HG03045 (cell line): ENCODE data around the gene SMARCC1.

Experiments used
- ATAC-seq: cut with Tn5 transposase; IDR thresholded peaks from one replicate; pipeline ENCODE4 v1.9.1; 2021; ENCODE audit warnings: mild to moderate bottlenecking, moderate library complexity; ENCODE audit not compliant: unreplicated experiment

Gene SMARCC1

DNA sequence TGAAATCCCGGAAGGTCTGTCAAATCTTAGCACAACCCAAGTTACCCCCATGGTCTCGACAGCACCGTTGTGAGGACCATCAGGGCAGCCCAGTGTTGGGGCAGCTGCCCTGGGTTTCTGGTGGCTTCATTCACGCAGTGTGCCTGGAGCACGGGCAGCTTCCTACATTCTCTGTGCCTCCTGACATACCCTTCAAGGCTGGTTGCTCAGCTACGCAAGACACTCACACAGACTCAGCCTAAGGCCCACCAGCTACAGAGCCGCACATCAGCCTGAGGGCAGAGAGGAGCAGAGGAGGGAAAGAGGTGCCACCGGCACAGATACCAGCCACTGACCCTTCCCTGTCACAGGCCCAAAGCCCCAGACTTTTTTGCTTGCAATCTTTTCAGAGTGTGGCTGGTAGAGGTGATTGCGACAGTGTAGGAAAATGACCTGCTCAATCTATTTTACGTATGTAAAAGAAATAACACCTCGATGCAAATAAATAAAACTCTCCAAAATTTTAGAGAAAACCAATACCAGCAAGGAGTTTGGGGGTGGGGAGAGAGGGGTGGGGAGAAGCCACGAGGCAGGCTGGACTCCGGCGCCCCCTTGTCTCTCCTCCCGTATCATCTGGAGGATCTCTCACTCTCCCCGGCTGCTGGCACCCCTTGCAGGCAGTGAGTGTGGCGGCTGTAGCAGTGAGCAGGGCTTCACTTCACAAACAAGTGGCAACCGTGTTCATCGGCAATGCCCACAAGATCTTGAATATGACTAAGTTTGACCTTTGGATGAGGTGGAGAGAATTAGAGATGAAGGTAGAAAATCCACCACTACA, 215.8 kb downstream of the SMARCC1 start:
- no peak for ATAC-seq

GRCh38 chr3:47556351-47556750, 225.3 kb downstream of the SMARCC1 start:
- ATAC-seq, result no peak

GRCh38 chr3:47554335-47554734, 227.4 kb downstream of the SMARCC1 start:
- ATAC-seq, result no peak

- ATAC-seq, result no peak
Observed at GRCh38 chr3:47553407-47553806, 228.3 kb downstream of the SMARCC1 start.

DNA sequence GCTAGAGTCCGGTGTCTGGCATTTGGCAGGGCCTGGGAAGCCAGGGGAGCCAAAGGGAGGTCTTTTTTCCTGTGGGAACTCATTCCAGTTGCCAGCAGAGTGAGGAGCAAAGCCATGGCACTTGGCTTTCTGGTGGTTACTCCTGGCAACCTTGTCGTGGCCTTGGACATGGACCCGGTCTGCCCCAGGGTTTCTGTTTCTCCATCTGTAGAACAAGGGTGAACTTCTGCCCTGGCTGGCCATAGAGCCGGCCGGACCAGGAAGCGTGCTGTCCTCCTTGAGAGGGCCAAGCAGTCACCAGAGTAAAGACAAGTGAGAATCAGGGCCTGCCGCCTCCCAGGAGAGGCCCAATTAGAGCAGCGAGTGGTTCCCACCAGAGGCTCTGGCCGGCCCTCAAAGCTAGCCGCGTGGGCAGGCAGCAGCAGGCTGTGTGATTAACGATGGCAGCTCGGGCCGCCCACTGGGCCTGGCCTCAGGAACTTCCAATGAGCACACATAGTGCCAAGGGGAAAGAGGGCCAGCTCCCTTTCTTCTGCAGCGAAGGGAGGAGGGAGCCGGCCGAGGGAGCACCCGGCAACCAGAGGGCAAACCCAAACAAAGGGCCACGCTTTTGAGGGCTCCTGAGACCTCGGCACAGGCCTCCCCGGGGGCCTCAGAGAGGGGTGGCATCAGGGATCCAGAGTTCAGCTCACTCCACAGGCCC, 239.1 kb downstream of the SMARCC1 start:
- ATAC-seq, result no peak

- no peak for ATAC-seq
Observed at GRCh38 chr3:47541583-47542108, 240.0 kb downstream of the SMARCC1 start.

DNA sequence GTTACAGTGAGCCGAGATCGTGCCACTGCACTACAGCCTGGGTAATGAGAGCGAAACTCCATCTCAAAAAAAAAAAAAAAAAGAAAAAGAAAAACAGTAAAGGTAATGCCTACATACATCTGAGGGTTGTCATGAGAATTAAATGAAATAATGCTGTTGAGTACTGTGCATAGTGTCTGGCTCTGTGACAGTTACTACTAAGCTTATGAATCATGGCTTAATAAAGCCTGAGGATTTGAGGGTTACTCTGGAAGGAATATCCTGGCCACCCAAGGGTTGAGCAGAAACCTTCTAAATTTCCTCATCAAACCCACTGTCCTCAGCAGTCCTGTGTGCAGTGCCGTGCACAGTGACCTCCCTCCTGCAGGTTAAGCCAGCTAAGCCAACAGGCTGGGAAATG, 241.4 kb downstream of the SMARCC1 start:
- ATAC-seq, result no peak

- ATAC-seq, result no peak
Observed at GRCh38 chr3:47536967-47537366, 244.7 kb downstream of the SMARCC1 start.

GRCh38 chr3:47536221-47536891, 245.3 kb downstream of the SMARCC1 start:
- no peak for ATAC-seq
